ENCODE results near the gene NXPE4. TPM values are rescaled to one million over a fixed set of nuclear protein-coding genes. Genes with fewer than 3 reads are reported as not detected.
"Not testable (repeated sequence)": the region's sequence is repeated elsewhere in the genome, so short reads cannot be mapped to it uniquely, and the experiment has no call there.

Gene NXPE4
- polyA plus RNA-seq, 1 donor from 2014 or later = not detected

GRCh38 chr11:114609429-114609828, 13.8 kb upstream of the NXPE4 start:
- H4K20me1 ChIP-seq (ENCODE audit: insufficient read depth) = no peaks in the 10 kb centered on the region
- H3K4me3 ChIP-seq (ENCODE audit: low read length) = no peak overlapping the region
- no peaks in the 10 kb centered on the region for H3K9me2 ChIP-seq (ENCODE audit: insufficient read depth, low read length)
- H3F3A ChIP-seq (ENCODE audit: insufficient read depth, low read length, poor library complexity, severe bottlenecking) = no peaks in the 10 kb centered on the region
- H3K27me3 ChIP-seq (ENCODE audit: insufficient read depth, low read depth, low read length) = no peaks in the 10 kb centered on the region
- peaks cover 38% of the 10 kb centered on the region for H3K9me3 ChIP-seq (ENCODE audit: low read length)
- no peak overlapping the region for H3K27ac ChIP-seq (ENCODE audit: low read length)
- H3K9ac ChIP-seq (ENCODE audit: low read length) = no peak overlapping the region
- H3K36me3 ChIP-seq (ENCODE audit: insufficient read depth, low read length) = no peaks in the 10 kb centered on the region
- no peak overlapping the region for H2AFZ ChIP-seq (ENCODE audit: low read depth, low read length)
- H3K4me2 ChIP-seq (ENCODE audit: low read length) = no peak overlapping the region
- no peaks in the 10 kb centered on the region for H3K79me2 ChIP-seq (replicated peaks; ENCODE audit: insufficient read depth, low read length)
- TF ChIP-seq RAD21 (conservative IDR thresholded peaks at IDR 0.05) = no peak
- no peak for TF ChIP-seq TAF1 (IDR thresholded peaks at IDR 0.05; ENCODE audit: low read depth)
- TF ChIP-seq CTCF (IDR thresholded peaks at IDR 0.05; ENCODE audit: poor library complexity, severe bottlenecking) = no peak
- no peak for TF ChIP-seq POLR2AphosphoS5 (IDR thresholded peaks at IDR 0.05)
- TF ChIP-seq, protein P1, sequence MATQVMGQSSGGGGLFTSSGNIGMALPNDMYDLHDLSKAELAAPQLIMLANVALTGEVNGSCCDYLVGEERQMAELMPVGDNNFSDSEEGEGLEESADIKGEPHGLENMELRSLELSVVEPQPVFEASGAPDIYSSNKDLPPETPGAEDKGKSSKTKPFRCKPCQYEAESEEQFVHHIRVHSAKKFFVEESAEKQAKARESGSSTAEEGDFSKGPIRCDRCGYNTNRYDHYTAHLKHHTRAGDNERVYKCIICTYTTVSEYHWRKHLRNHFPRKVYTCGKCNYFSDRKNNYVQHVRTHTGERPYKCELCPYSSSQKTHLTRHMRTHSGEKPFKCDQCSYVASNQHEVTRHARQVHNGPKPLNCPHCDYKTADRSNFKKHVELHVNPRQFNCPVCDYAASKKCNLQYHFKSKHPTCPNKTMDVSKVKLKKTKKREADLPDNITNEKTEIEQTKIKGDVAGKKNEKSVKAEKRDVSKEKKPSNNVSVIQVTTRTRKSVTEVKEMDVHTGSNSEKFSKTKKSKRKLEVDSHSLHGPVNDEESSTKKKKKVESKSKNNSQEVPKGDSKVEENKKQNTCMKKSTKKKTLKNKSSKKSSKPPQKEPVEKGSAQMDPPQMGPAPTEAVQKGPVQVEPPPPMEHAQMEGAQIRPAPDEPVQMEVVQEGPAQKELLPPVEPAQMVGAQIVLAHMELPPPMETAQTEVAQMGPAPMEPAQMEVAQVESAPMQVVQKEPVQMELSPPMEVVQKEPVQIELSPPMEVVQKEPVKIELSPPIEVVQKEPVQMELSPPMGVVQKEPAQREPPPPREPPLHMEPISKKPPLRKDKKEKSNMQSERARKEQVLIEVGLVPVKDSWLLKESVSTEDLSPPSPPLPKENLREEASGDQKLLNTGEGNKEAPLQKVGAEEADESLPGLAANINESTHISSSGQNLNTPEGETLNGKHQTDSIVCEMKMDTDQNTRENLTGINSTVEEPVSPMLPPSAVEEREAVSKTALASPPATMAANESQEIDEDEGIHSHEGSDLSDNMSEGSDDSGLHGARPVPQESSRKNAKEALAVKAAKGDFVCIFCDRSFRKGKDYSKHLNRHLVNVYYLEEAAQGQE (IDR thresholded peaks at IDR 0.05; ENCODE audit: borderline replicate concordance) = no peak
- no peak for TF ChIP-seq EP300 (conservative IDR thresholded peaks at IDR 0.05; ENCODE audit: poor library complexity, severe bottlenecking)
- no peak for TF ChIP-seq EZH2 (IDR thresholded peaks at IDR 0.05; ENCODE audit: borderline replicate concordance, insufficient read depth, low read length, poor library complexity, severe bottlenecking)
- no peak for TF ChIP-seq SMC3 (conservative IDR thresholded peaks at IDR 0.05; ENCODE audit: poor library complexity)
- TF ChIP-seq MXI1 (conservative IDR thresholded peaks at IDR 0.05; ENCODE audit: poor library complexity, severe bottlenecking) = no peak

GRCh38 chr11:114608605-114609004, 13.0 kb upstream of the NXPE4 start:
- H4K20me1 ChIP-seq (ENCODE audit: insufficient read depth); H3K4me3 ChIP-seq (ENCODE audit: low read length); H2AFZ ChIP-seq (ENCODE audit: low read depth, low read length); H3F3A ChIP-seq (ENCODE audit: insufficient read depth, low read length, poor library complexity, severe bottlenecking); H3K36me3 ChIP-seq (ENCODE audit: insufficient read depth, low read length); H3K9me2 ChIP-seq (ENCODE audit: insufficient read depth, low read length); H3K27ac ChIP-seq (ENCODE audit: low read length); H3K27me3 ChIP-seq (ENCODE audit: insufficient read depth, low read depth, low read length); H3K79me2 ChIP-seq (replicated peaks; ENCODE audit: insufficient read depth, low read length); H3K9ac ChIP-seq (ENCODE audit: low read length); H3K4me2 ChIP-seq (ENCODE audit: low read length): not testable (repeated sequence)
- peaks cover 38% of the 10 kb centered on the region for H3K9me3 ChIP-seq (ENCODE audit: low read length)
